Right lobe of liver (tissue), 4 donors: ENCODE results near the gene ASB7.

Experiments
- CTCF ChIP-seq, 4 donors: fragments of 200-600 bp in 3 of 4; fragments of 450-650 bp in 1 of 4; IDR thresholded peaks; one replicate each; pipeline versions ENCODE4 v1.5.1 to v1.8.0; 2016 to 2022; ENCODE audit warnings: antibody characterized with exemption in 4 of 4, mild to moderate bottlenecking in 2 of 4
- POLR2A ChIP-seq: fragments of 450-650 bp; IDR thresholded peaks from one replicate; pipeline ENCODE4 v1.6.1; 2017; ENCODE audit warnings: antibody characterized with exemption, mild to moderate bottlenecking
- donor health status: DM: no; HTN: no; CAD: no.
- donor health status: DM: no; HTN: no; CAD: no.
- donor health status: DM: no; HTN: yes; CAD: no.

- TF ChIP-seq CTCF (IDR thresholded peaks at IDR 0.05) (no peak), POLR2A (no peak)
Observed at GRCh38 chr15:100653608-100654007, 51.2 kb downstream of the ASB7 start.
